Astrocyte of the cerebellum (primary cell): ENCODE measurements around the gene DEGS1.
"Not testable (repeated sequence)": the region's sequence is repeated elsewhere in the genome, so short reads cannot be mapped to it uniquely, and the experiment has no call there.

Source experiments
- DNase-seq: peaks from one replicate; pipeline ENCODE4 v3.0.0-alpha.2; 2011; ENCODE audit warnings: low read depth
- H3K4me3 ChIP-seq: 2 replicates; pipeline ENCODE4 v1.5.1; 2011; ENCODE audit warnings: mild to moderate bottlenecking, low read depth, low read length, moderate library complexity
- CTCF ChIP-seq: IDR thresholded peaks from 2 replicates; pipeline ENCODE4 v1.5.1; 2012; ENCODE audit warnings: low read length, low read depth, moderate library complexity, mild to moderate bottlenecking; ENCODE audit errors: missing control alignments
- in situ Hi-C: cut with HindIII; loops from 2 replicates; pipeline ENCODE4 v1.10.0; 2017; ENCODE audit warnings: low sequenced_read_pairs

The DEGS1 gene

GRCh38 chr1:224205438-224205840 is 22.4 kb downstream of the DEGS1 start:
- H3K4me3 ChIP-seq = no peak overlapping the region
- TF ChIP-seq CTCF = no peak
- DNase-seq = no peak
- in situ Hi-C loops = no loop called here

- in situ Hi-C loops, H3K4me3 ChIP-seq, DNase-seq: not testable (repeated sequence)
Measured at GRCh38 chr1:224205931-224206538, 23.0 kb downstream of the DEGS1 start.

GRCh38 chr1:224211206-224211962 is 28.3 kb downstream of the DEGS1 start:
- in situ Hi-C loops = no loop called here
- H3K4me3 ChIP-seq = no peak overlapping the region
- DNase-seq = peak; percentile 68
- TF ChIP-seq CTCF = no peak

GRCh38 chr1:224212618-224213061 is 29.6 kb downstream of the DEGS1 start:
- in situ Hi-C loops = no loop called here
- no peak for TF ChIP-seq CTCF
- DNase-seq = no peak
- no peak overlapping the region for H3K4me3 ChIP-seq

- TF ChIP-seq CTCF = no peak
- in situ Hi-C loops = no loop called here
- H3K4me3 ChIP-seq = no peak overlapping the region
- no peak for DNase-seq
Measured at GRCh38 chr1:224213438-224214119, 30.5 kb downstream of the DEGS1 start.

- DNase-seq = no peak
- no peak overlapping the region for H3K4me3 ChIP-seq
- in situ Hi-C loops = no loop called here
- no peak for TF ChIP-seq CTCF
Measured at GRCh38 chr1:224216382-224216781, 33.3 kb downstream of the DEGS1 start.
